ENCODE results near the gene LBHD2.

Gene LBHD2

DNA sequence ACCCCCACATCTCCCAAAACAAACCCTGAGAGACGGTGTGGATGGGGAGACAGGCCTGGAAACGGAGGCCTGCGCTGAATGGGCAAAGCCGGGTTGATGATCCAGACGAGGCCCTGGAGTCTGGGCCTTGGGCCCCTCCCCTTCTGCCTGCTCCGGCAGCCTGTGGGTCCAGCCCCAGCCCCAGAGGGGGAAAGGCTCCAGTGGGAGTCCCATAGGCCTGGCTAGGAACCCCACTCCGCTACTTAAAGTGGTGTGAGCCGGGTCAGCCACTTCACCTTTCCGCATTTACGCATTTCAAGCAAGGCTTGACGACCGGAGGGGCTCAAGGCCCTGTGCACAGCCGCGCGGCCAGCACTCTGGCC, 38.6 kb downstream of the LBHD2 start:
- no peak for DNase-seq (ENCODE audit: extremely low read depth, insufficient read length)
- TF ChIP-seq, protein P1, sequence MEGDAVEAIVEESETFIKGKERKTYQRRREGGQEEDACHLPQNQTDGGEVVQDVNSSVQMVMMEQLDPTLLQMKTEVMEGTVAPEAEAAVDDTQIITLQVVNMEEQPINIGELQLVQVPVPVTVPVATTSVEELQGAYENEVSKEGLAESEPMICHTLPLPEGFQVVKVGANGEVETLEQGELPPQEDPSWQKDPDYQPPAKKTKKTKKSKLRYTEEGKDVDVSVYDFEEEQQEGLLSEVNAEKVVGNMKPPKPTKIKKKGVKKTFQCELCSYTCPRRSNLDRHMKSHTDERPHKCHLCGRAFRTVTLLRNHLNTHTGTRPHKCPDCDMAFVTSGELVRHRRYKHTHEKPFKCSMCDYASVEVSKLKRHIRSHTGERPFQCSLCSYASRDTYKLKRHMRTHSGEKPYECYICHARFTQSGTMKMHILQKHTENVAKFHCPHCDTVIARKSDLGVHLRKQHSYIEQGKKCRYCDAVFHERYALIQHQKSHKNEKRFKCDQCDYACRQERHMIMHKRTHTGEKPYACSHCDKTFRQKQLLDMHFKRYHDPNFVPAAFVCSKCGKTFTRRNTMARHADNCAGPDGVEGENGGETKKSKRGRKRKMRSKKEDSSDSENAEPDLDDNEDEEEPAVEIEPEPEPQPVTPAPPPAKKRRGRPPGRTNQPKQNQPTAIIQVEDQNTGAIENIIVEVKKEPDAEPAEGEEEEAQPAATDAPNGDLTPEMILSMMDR (IDR thresholded peaks at IDR 0.05; ENCODE audit: insufficient read depth, low read length, poor library complexity, severe bottlenecking) = no peak
- H3K4me3 ChIP-seq (replicated peaks; ENCODE audit: low read depth, low read length) = peak overlapping the region; percentile 72

DNA sequence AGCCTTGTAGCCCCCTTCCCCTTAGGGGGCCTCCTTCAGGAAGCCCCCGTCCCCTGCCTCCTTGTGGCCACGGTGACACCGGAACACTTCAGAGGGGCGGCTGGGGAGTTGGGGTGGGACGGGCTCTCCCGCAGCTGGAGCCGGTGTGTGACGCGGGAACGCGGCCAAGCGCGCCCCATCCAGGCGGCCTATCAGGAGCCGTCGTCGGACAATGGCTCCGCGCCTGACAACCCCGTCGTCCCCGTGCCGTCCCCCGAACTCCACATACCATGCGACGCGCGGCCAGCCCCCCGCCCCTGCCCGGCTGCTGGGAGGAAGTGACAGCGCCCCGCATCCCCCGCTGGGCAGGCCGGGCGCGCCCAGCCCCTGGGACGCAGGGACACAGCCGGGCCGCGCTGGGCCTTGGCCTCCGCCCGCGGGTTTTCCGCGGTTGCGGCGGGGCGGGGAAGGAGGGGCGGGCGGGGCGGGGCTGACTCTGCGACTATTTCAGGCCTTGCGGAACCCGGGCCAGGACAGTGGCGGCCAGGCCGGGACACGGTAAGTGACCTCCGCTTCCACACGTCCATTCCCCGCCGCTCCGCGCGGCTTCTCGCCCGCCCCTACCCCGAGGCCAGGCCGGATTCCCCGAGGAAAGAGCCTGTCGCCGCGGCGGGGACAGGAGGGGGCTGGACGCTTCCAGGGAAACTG, 39.1 kb downstream of the LBHD2 start, which contains the start of gene TNFAIP2:
Gene TNFAIP2, plus strand, starts transcription at position 515 of the 687 bp plus-strand sequence. CDS start 2,997 bp downstream, outside the sequence.
- DNase-seq (ENCODE audit: extremely low read depth, insufficient read length) = no peak
- TF ChIP-seq, protein P1 (IDR thresholded peaks at IDR 0.05; ENCODE audit: insufficient read depth, low read length, poor library complexity, severe bottlenecking) = no peak

More for the DNA sequence above, 38.6 kb downstream of the LBHD2 start:
- Histone ChIP-seq H3K27me3 (replicated peaks; ENCODE audit: control insufficient read depth, insufficient read depth, low read length) (no peaks in the 10 kb centered on the region), H3K36me3 (ENCODE audit: control insufficient read depth, insufficient read depth, low read length) (no peaks in the 10 kb centered on the region)

GRCh38 chr14:103123634-103124500, 39.9 kb downstream of the LBHD2 start:
- Histone ChIP-seq H3K27me3 (replicated peaks; ENCODE audit: control insufficient read depth, insufficient read depth, low read length) (no peaks in the 10 kb centered on the region), H3K36me3 (ENCODE audit: control insufficient read depth, insufficient read depth, low read length) (peaks cover 3% of the 10 kb centered on the region), H3K4me3 (replicated peaks; ENCODE audit: low read depth, low read length) (peak overlapping the region; percentile 72)
- DNase-seq (ENCODE audit: extremely low read depth, insufficient read length) = no peak
- TF ChIP-seq, protein P1 (IDR thresholded peaks at IDR 0.05; ENCODE audit: insufficient read depth, low read length, poor library complexity, severe bottlenecking) = peak; percentile 59

More for the DNA sequence above, 39.1 kb downstream of the LBHD2 start, which contains the start of gene TNFAIP2:
- H3K4me3 ChIP-seq (replicated peaks; ENCODE audit: low read depth, low read length) = peak within 1 kb of the TSS; percentile 72
- peaks cover 3% of the 10 kb centered on the region for H3K36me3 ChIP-seq (ENCODE audit: control insufficient read depth, insufficient read depth, low read length)
- H3K27me3 ChIP-seq (replicated peaks; ENCODE audit: control insufficient read depth, insufficient read depth, low read length) = no peaks in the 10 kb centered on the region

- TF ChIP-seq, protein P1 (IDR thresholded peaks at IDR 0.05; ENCODE audit: insufficient read depth, low read length, poor library complexity, severe bottlenecking) = no peak
- peaks cover 3% of the 10 kb centered on the region for H3K36me3 ChIP-seq (ENCODE audit: control insufficient read depth, insufficient read depth, low read length)
- H3K4me3 ChIP-seq (replicated peaks; ENCODE audit: low read depth, low read length) = peak overlapping the region; percentile 72
- DNase-seq (ENCODE audit: extremely low read depth, insufficient read length) = no peak
- H3K27me3 ChIP-seq (replicated peaks; ENCODE audit: control insufficient read depth, insufficient read depth, low read length) = no peaks in the 10 kb centered on the region
Observed at GRCh38 chr14:103124501-103125001, 40.5 kb downstream of the LBHD2 start.

- TF ChIP-seq, protein P1 (IDR thresholded peaks at IDR 0.05; ENCODE audit: insufficient read depth, low read length, poor library complexity, severe bottlenecking) = no peak
- H3K36me3 ChIP-seq (ENCODE audit: control insufficient read depth, insufficient read depth, low read length) = peaks cover 7% of the 10 kb centered on the region
- DNase-seq (ENCODE audit: extremely low read depth, insufficient read length) = no peak
- H3K27me3 ChIP-seq (replicated peaks; ENCODE audit: control insufficient read depth, insufficient read depth, low read length) = no peaks in the 10 kb centered on the region
- no peak overlapping the region for H3K4me3 ChIP-seq (replicated peaks; ENCODE audit: low read depth, low read length)
Observed at GRCh38 chr14:103125098-103126070, 41.4 kb downstream of the LBHD2 start.

Data from GM06990 (cell line).